Body of pancreas (tissue), 4 donors: ENCODE measurements around the gene APCDD1. TPM values are rescaled to one million over a fixed set of nuclear protein-coding genes. Genes with fewer than 3 reads are reported as not detected.

Experiments
- ATAC-seq: fragments of 150-250 bp; one replicate; pipeline ENCODE4 v1.9.1; 2016
- DNase-seq, 4 donors: peaks; one replicate each; pipeline ENCODE4 v3.0.0-alpha.2; 2019
- H3K27ac ChIP-seq, 4 donors: fragments of 200-600 bp; sonication (generic); 1 replicate in 3 of 4; 2 replicates in 1 of 4; pipeline versions ENCODE4 v1.5.1 to v1.6.1; 2016 to 2019; ENCODE audit warnings: mild to moderate bottlenecking in 1 of 4, mixed read lengths in 1 of 4, moderate library complexity in 1 of 4
- H3K27me3 ChIP-seq, 2 donors: fragments of 200-600 bp; sonication (generic); one replicate each; pipeline ENCODE4 v1.6.0; 2016; ENCODE audit warnings: mild to moderate bottlenecking in 1 of 2
- H3K36me3 ChIP-seq, 2 donors: fragments of 200-600 bp; sonication (generic); replicated peaks in 1 of 2; 2 replicates each; pipeline ENCODE4 v1.5.1; 2016; ENCODE audit warnings: low read depth in 2 of 2; ENCODE audit not compliant: insufficient read depth in 1 of 2
- H3K4me1 ChIP-seq: fragments of 200-600 bp; sonication (generic); one replicate; pipeline ENCODE4 v1.6.0; 2016
- H3K4me3 ChIP-seq, 2 donors: fragments of 200-600 bp; sonication (generic); 1 replicate in 1 of 2; 2 replicates in 1 of 2; pipeline ENCODE4 v1.5.1; 2016 to 2019
- H3K9me3 ChIP-seq, 3 donors: fragments of 200-600 bp; sonication (generic); 1 replicate in 2 of 3; 2 replicates in 1 of 3; pipeline ENCODE4 v1.5.1; 2016
- CTCF ChIP-seq, 7 experiments: fragments of 450-650 bp in 4 of 7; fragments of 200-600 bp in 3 of 7; sonication (generic) in 3 of 7; IDR thresholded peaks; one replicate each; pipeline ENCODE4 v1.5.1; 2016 to 2019; ENCODE audit warnings: antibody characterized with exemption in 7 of 7
- POLR2A ChIP-seq, 3 donors: fragments of 450-650 bp; IDR thresholded peaks; one replicate each; pipeline ENCODE4 v1.6.1; 2016; ENCODE audit warnings: antibody characterized with exemption in 3 of 3, mild to moderate bottlenecking in 2 of 3
- WGBS, 2 donors: methylation state at CpG; one replicate each; pipeline ENCODE4 v1.1.5; 2017; 5-methylcytosine and 5-hydroxymethylcytosine counted together
- intact Hi-C: fragments of 100-400 bp; cut with DNase I; formaldehyde crosslinking; loops from one replicate; pipeline ENCODE4 v1.15.1; 2023
- total RNA-seq, 2 donors: library from RNA; depleted of rRNA; stranded (reverse); fragments of >200 nt; gene quantifications; one replicate each; pipeline ENCODE4 v1.1.0, GENCODE V29; 2016

Gene APCDD1
- total RNA-seq, 2 donors from 2014 or later = 8.6 to 31.3 TPM

DNA sequence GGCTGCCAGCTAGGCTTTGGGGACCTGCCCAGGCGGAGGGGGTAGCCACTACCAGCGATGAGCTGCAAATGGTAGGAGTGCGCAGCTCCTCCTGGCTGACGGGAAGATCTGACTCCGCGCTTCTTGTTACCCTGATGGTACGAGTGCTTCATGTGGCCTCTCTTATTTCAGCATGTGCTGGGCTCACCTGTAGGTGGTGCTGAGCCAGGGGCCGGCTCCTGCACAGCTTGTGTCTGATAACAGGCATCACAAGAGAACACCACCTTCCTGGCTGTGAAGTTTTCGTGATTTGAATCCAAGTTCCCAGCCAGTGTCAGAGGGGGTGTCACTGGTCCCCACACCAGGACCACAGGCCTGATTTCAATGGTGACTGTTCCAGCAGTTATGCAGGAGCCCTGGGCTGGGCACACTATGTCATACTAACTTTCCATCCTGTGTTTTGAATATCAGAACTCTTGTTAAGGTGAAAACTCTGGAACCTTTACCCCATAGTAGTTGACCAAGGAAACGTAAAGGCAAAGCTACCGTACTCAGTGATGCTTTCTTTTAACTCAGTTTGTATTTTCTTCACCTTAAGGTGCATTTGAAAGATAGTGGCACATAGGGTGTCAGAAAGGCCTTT, 28.0 kb downstream of the APCDD1 start:
- no peak for DNase-seq

DNA sequence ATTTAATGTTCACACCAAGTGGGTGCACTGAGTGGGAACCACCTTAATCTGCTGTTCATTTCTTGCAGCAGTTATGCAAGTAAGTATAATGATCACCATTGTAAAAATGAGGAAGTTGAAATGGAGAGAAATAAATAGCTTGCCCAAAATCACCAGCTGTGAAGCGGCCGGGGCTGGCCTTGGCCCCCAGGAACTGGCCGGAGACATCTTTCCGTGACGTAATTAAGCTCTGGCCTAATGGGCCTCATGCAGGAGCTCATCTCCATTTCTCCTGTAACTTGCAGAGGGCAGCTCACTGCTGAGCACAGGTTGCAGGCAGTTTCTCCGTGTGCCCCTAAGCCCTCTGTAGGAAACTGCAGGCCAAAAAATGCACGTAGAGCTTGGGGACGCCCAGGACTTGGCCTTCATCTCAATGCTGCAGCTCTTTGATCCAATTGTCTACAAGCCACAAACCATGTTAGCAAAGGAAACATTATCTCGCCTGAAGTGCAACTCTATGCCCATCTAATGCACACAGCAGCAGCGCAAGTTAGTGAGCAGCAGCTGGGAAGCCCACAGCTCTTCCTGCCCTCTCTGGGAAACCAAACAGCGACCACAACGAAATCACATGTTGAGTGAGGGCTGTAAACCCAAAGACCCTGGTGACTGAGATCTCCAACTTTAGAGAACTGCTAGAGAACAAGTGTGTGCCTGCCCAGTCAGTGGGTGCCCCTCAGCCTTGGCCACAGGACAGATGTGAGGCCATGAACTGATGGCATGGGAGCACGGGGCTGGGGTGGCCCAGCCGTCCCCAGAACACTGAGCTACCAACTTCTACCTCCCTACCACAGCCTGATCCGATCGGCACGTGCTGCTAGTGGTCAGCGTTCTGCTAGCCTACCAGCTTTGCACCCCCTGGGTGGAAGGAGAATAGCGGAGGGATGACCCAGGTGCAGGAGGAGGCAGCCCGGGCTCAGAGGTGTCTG, 28.8 kb downstream of the APCDD1 start:
- DNase-seq (peak in 2 of 4 donors; percentile 23 to 35), ATAC-seq (peak; percentile 42)
- H3K4me3 ChIP-seq = no peak overlapping the region
- no peaks in the 10 kb centered on the region for H3K9me3 ChIP-seq
- H3K27me3 ChIP-seq = no peaks in the 10 kb centered on the region
- intact Hi-C loops = no loop called here
- H3K4me1 ChIP-seq = peaks cover 11% of the 10 kb centered on the region
- 64 to 67% methylated on average over 16 to 20 of the region's 20 CpGs for WGBS, 2 donors
- H3K27ac ChIP-seq = peak overlapping the region in 2 of 4 donors; percentile 33 to 36
- no peaks in the 10 kb centered on the region for H3K36me3 ChIP-seq
- no peak for TF ChIP-seq POLR2A (IDR thresholded peaks at IDR 0.05)
- no peak for TF ChIP-seq CTCF (IDR thresholded peaks at IDR 0.05)

More for the DNA sequence above, 28.0 kb downstream of the APCDD1 start:
- Histone ChIP-seq H3K27ac (peak overlapping the region in 1 of 4 donors; percentile 29), H3K9me3 (no peaks in the 10 kb centered on the region), H3K4me1 (peaks cover 11% of the 10 kb centered on the region), H3K27me3 (no peaks in the 10 kb centered on the region), H3K4me3 (no peak overlapping the region), H3K36me3 (no peaks in the 10 kb centered on the region)
- TF ChIP-seq CTCF (IDR thresholded peaks at IDR 0.05) (no peak), POLR2A (IDR thresholded peaks at IDR 0.05) (no peak)
- 86 to 90% methylated on average over 11 of the region's 11 CpGs for WGBS, 2 donors
- intact Hi-C loops = no loop called here
- no peak for ATAC-seq

DNA sequence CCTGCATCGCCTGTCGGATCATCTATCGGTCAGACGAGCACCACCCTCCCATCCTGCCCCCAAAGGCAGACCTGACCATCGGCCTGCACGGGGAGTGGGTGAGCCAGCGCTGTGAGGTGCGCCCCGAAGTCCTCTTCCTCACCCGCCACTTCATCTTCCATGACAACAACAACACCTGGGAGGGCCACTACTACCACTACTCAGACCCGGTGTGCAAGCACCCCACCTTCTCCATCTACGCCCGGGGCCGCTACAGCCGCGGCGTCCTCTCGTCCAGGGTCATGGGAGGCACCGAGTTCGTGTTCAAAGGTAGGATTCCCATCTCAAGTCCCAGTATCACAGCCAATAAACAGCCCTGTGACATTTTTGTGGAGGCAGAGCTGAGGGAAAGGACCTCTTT, 31.0 kb downstream of the APCDD1 start:
- 89 to 93% methylated on average over 19 to 20 of the region's 20 CpGs for WGBS, 2 donors
- no peaks in the 10 kb centered on the region for H3K36me3 ChIP-seq

GRCh38 chr18:10486362-10486761, 31.9 kb downstream of the APCDD1 start:
- DNase-seq (no peak), ATAC-seq (no peak)
- intact Hi-C loops = no loop called here
- H3K9me3 ChIP-seq = no peaks in the 10 kb centered on the region
- H3K27me3 ChIP-seq = no peaks in the 10 kb centered on the region
- TF ChIP-seq CTCF (IDR thresholded peaks at IDR 0.05) (no peak), POLR2A (IDR thresholded peaks at IDR 0.05) (no peak)
- 42 to 46% methylated on average over 3 of the region's 3 CpGs for WGBS, 2 donors
- H3K4me3 ChIP-seq = no peak overlapping the region
- H3K4me1 ChIP-seq = peaks cover 11% of the 10 kb centered on the region
- no peaks in the 10 kb centered on the region for H3K36me3 ChIP-seq
- no peak overlapping the region for H3K27ac ChIP-seq

More for the DNA sequence above, 31.0 kb downstream of the APCDD1 start:
- Histone ChIP-seq H3K4me1 (peaks cover 11% of the 10 kb centered on the region), H3K9me3 (no peaks in the 10 kb centered on the region), H3K4me3 (no peak overlapping the region), H3K27ac (no peak overlapping the region), H3K27me3 (no peaks in the 10 kb centered on the region)
- intact Hi-C loops = no loop called here
- no peak for DNase-seq
- no peak for ATAC-seq
- TF ChIP-seq CTCF (IDR thresholded peaks at IDR 0.05) (no peak), POLR2A (IDR thresholded peaks at IDR 0.05) (no peak)
